HCT116 (cell line): ENCODE results near the gene RMND1. TPM values are rescaled to one million over a fixed set of nuclear protein-coding genes. Genes with fewer than 3 reads are reported as not detected.

Experiments used
- ATAC-seq: fragments of 200-7000 bp; cut with Tn5 transposase; 2 replicates; pipeline ENCODE4 v1.9.1; 2020; ENCODE audit warnings: mild to moderate bottlenecking, moderate library complexity
- BruUV-seq: library from RNA; stranded (reverse); fragments of 400-500 nt; replicated peaks from 2 replicates; lab custom pipeline; 2021; lab: Mats Ljungman, UMichigan
- CTCF ChIA-PET: fragments of 300-600 bp; sonication (Branson Sonifier 250); formaldehyde crosslinking; loops from one replicate; lab custom pipeline; 2021; ENCODE audit warnings: antibody characterized with exemption; lab: Charles Lee
- POLR2A ChIA-PET: fragments of 300-600, 350-600 bp; sonication (Branson Sonifier 250); formaldehyde crosslinking; loops from one replicate; lab custom pipeline; 2021; ENCODE audit warnings: antibody characterized with exemption; lab: Charles Lee
- RAD21 ChIA-PET, 2 experiments: fragments of 300-600 bp; sonication (Branson Sonifier 250); formaldehyde crosslinking; loops; one replicate each; lab custom pipeline; 2023; ENCODE audit warnings: low total read pairs in 2 of 2; ENCODE audit not compliant: uncharacterized antibody in 2 of 2, unreplicated experiment in 2 of 2, low non-redundant PET in 1 of 2; lab: Charles Lee
- DNase-seq: peaks from one replicate; pipeline ENCODE4 v3.0.0-alpha.2; 2010; ENCODE audit warnings: low read depth, low spot score
- H2AFZ ChIP-seq: fragments of 200-600 bp; shearing (Covaris generic), sonication (generic); 2 replicates; pipeline ENCODE4 v1.6.1; 2017; ENCODE audit warnings: low read depth, mixed run types, mixed read lengths, antibody characterized with exemption, low read length; ENCODE audit not compliant: poor library complexity, severe bottlenecking
- H3K27ac ChIP-seq: 2 replicates; pipeline ENCODE4 v1.5.1; 2012; ENCODE audit warnings: low read depth, low read length
- H3K27me3 ChIP-seq: fragments of 200-600 bp; sonication (generic); 2 replicates; pipeline ENCODE4 v1.6.1; 2016; ENCODE audit warnings: mixed run types, low read length, mixed read lengths; ENCODE audit not compliant: insufficient read depth
- H3K36me3 ChIP-seq, 2 experiments: fragments of 200-500 bp in 1 of 2; fragments of 200-600 bp in 1 of 2; sonication (Bioruptor generic) in 1 of 2; sonication (generic) in 1 of 2; 2 replicates each; pipeline versions ENCODE4 v1.5.1 to v1.6.1; 2014 to 2016; ENCODE audit warnings: low read length in 2 of 2, inconsistent platforms in 1 of 2, mixed read lengths in 1 of 2, mixed run types in 1 of 2; ENCODE audit not compliant: insufficient read depth in 2 of 2, control insufficient read depth in 1 of 2
- H3K4me1 ChIP-seq, 2 experiments: fragments of 200-600 bp in 1 of 2; sonication (generic) in 1 of 2; 2 replicates each; pipeline versions ENCODE4 v1.5.1 to v1.6.1; 2012 to 2017; ENCODE audit warnings: low read length in 2 of 2, inconsistent platforms in 1 of 2, mild to moderate bottlenecking in 1 of 2, mixed read lengths in 1 of 2, mixed run types in 1 of 2, moderate library complexity in 1 of 2; ENCODE audit not compliant: insufficient read depth in 2 of 2, control insufficient read depth in 1 of 2
- H3K4me2 ChIP-seq: fragments of 200-600 bp; sonication (generic); 2 replicates; pipeline ENCODE4 v1.6.1; 2017; ENCODE audit warnings: mixed run types, low read length, mixed read lengths
- H3K4me3 ChIP-seq, 2 experiments: fragments of 200-600 bp in 1 of 2; sonication (generic) in 1 of 2; replicated peaks in 1 of 2; 2 replicates each; pipeline ENCODE4 v1.5.1; 2011 to 2016; ENCODE audit warnings: low read length in 2 of 2, control low read depth in 1 of 2, low read depth in 1 of 2, mild to moderate bottlenecking in 1 of 2, mixed read lengths in 1 of 2, mixed run types in 1 of 2
- H3K79me2 ChIP-seq: fragments of 200-600 bp; sonication (generic); 2 replicates; pipeline ENCODE4 v1.6.1; 2017; ENCODE audit warnings: mild to moderate bottlenecking, mixed run types, low read length, moderate library complexity, mixed read lengths; ENCODE audit not compliant: insufficient read depth
- H3K9ac ChIP-seq: fragments of 200-600 bp; sonication (generic); 2 replicates; pipeline ENCODE4 v1.6.1; 2016; ENCODE audit warnings: low read length, mixed read lengths
- H3K9me2 ChIP-seq: fragments of 200-600 bp; sonication (generic), shearing (Covaris generic); 2 replicates; pipeline ENCODE4 v1.6.1; 2017; ENCODE audit warnings: mixed run types, mild to moderate bottlenecking, moderate library complexity; ENCODE audit not compliant: insufficient read depth
- H3K9me3 ChIP-seq, 2 experiments: fragments of 200-500 bp in 1 of 2; fragments of 200-600 bp in 1 of 2; sonication (Bioruptor generic) in 1 of 2; sonication (generic) in 1 of 2; 2 replicates each; pipeline ENCODE4 v1.6.1; 2014 to 2017; ENCODE audit warnings: low read length in 2 of 2, mixed read lengths in 2 of 2, inconsistent platforms in 1 of 2, low read depth in 1 of 2, mild to moderate bottlenecking in 1 of 2, mixed run types in 1 of 2, moderate library complexity in 1 of 2; ENCODE audit not compliant: control insufficient read depth in 1 of 2, insufficient read depth in 1 of 2
- H4K20me1 ChIP-seq: fragments of 200-600 bp; sonication (generic), shearing (Covaris generic); 2 replicates; pipeline ENCODE4 v1.6.1; 2017; ENCODE audit warnings: mixed run types, mild to moderate bottlenecking, moderate library complexity; ENCODE audit not compliant: insufficient read depth
- CBX3 ChIP-seq: IDR thresholded peaks from 2 replicates; pipeline ENCODE4 v1.6.1; 2012; ENCODE audit warnings: low read depth
- CTCF ChIP-seq, 3 experiments: fragments of 200-600 bp in 1 of 3; sonication (generic) in 1 of 3; IDR thresholded peaks in 2 of 3; conservative IDR thresholded peaks in 1 of 3; 2 replicates each; pipeline ENCODE4 v1.5.1; 2012 to 2017; ENCODE audit warnings: low read depth in 2 of 3, low read length in 2 of 3, antibody characterized with exemption in 1 of 3, borderline replicate concordance in 1 of 3, control low read depth in 1 of 3, mild to moderate bottlenecking in 1 of 3, mixed read lengths in 1 of 3, mixed run types in 1 of 3, moderate library complexity in 1 of 3; ENCODE audit not compliant: insufficient read depth in 1 of 3
- EGR1 ChIP-seq: IDR thresholded peaks from 2 replicates; pipeline ENCODE4 v1.6.1; 2012; ENCODE audit warnings: low read depth
- ELF1 ChIP-seq: IDR thresholded peaks from 2 replicates; pipeline ENCODE4 v1.6.1; 2012; ENCODE audit warnings: low read depth, borderline replicate concordance
- FOSL1 ChIP-seq: IDR thresholded peaks from 2 replicates; pipeline ENCODE4 v1.6.1; 2012; ENCODE audit warnings: low read depth
- MAX ChIP-seq: IDR thresholded peaks from 2 replicates; pipeline ENCODE4 v1.6.1; 2012
- POLR2AphosphoS5 ChIP-seq: IDR thresholded peaks from 2 replicates; pipeline ENCODE4 v1.6.1; 2011; ENCODE audit warnings: mild to moderate bottlenecking, low read depth, low read length, moderate library complexity
- RAD21 ChIP-seq: IDR thresholded peaks from 2 replicates; pipeline ENCODE4 v1.6.1; 2012; ENCODE audit warnings: low read depth, mild to moderate bottlenecking
- SIN3A ChIP-seq: IDR thresholded peaks from 2 replicates; pipeline ENCODE4 v1.6.1; 2012; ENCODE audit warnings: low read depth
- SP1 ChIP-seq: IDR thresholded peaks from 2 replicates; pipeline ENCODE4 v1.6.1; 2012; ENCODE audit warnings: low read depth
- ZBTB33 ChIP-seq: IDR thresholded peaks from 2 replicates; pipeline ENCODE4 v1.6.1; 2011; ENCODE audit warnings: mild to moderate bottlenecking, low read length, moderate library complexity; ENCODE audit not compliant: insufficient replicate concordance; ENCODE audit errors: extremely low read depth
- ZFX ChIP-seq: fragments of 450-650 bp; IDR thresholded peaks from 2 replicates; pipeline ENCODE4 v1.6.1; 2017
- ZNF274 ChIP-seq: fragments of 200-500 bp; sonication (Bioruptor generic); IDR thresholded peaks from 2 replicates; pipeline ENCODE4 v1.6.1; 2014; ENCODE audit warnings: mild to moderate bottlenecking, low read depth, low read length, inconsistent platforms
- intact Hi-C: fragments of 100-400 bp; cut with micrococcal nuclease; formaldehyde crosslinking; loops from 2 replicates; pipeline ENCODE4 v1.10.0; 2022
- total RNA-seq: library from RNA; stranded (reverse); gene quantifications from one replicate; pipeline ENCODE4 v1.2.1, GENCODE V29; 2021; ENCODE audit not compliant: unreplicated experiment
- TF ChIP-seq, protein P1 (sequence below): IDR thresholded peaks from 2 replicates; pipeline ENCODE4 v1.6.1; 2012; ENCODE audit warnings: low read depth
- TF ChIP-seq, protein P2 (sequence below): IDR thresholded peaks from 2 replicates; pipeline ENCODE4 v1.6.1; 2012

RMND1 gene
- total RNA-seq, 1 experiment from 2014 or later: 28.0 TPM

- H3K9ac ChIP-seq: no peak within 1 kb of the TSS
- intact Hi-C loops: no loop called here
- H3K27ac ChIP-seq: no peak within 1 kb of the TSS
- H3K79me2 ChIP-seq: no peaks in the 10 kb centered on the region
- H4K20me1 ChIP-seq: no peaks in the 10 kb centered on the region
- BruUV-seq: no TSS peak
- H3K4me3 ChIP-seq: no peak within 1 kb of the TSS
- ChIA-PET CTCF (no interaction called here), POLR2A (no interaction called here), RAD21 (no interaction called here)
- H3K9me2 ChIP-seq: no peaks in the 10 kb centered on the region
- no peaks in the 10 kb centered on the region for H3K9me3 ChIP-seq
- no peak for ATAC-seq
- no peak within 1 kb of the TSS for H2AFZ ChIP-seq
- H3K4me2 ChIP-seq: no peak within 1 kb of the TSS
- H3K36me3 ChIP-seq: no peaks in the 10 kb centered on the region
- TF ChIP-seq POLR2AphosphoS5: no peak
- TF ChIP-seq FOSL1: no peak
- TF ChIP-seq SIN3A: no peak
- TF ChIP-seq RAD21: no peak
- no peak for TF ChIP-seq EGR1
- TF ChIP-seq, protein P1, sequence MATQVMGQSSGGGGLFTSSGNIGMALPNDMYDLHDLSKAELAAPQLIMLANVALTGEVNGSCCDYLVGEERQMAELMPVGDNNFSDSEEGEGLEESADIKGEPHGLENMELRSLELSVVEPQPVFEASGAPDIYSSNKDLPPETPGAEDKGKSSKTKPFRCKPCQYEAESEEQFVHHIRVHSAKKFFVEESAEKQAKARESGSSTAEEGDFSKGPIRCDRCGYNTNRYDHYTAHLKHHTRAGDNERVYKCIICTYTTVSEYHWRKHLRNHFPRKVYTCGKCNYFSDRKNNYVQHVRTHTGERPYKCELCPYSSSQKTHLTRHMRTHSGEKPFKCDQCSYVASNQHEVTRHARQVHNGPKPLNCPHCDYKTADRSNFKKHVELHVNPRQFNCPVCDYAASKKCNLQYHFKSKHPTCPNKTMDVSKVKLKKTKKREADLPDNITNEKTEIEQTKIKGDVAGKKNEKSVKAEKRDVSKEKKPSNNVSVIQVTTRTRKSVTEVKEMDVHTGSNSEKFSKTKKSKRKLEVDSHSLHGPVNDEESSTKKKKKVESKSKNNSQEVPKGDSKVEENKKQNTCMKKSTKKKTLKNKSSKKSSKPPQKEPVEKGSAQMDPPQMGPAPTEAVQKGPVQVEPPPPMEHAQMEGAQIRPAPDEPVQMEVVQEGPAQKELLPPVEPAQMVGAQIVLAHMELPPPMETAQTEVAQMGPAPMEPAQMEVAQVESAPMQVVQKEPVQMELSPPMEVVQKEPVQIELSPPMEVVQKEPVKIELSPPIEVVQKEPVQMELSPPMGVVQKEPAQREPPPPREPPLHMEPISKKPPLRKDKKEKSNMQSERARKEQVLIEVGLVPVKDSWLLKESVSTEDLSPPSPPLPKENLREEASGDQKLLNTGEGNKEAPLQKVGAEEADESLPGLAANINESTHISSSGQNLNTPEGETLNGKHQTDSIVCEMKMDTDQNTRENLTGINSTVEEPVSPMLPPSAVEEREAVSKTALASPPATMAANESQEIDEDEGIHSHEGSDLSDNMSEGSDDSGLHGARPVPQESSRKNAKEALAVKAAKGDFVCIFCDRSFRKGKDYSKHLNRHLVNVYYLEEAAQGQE: no peak
- no peak for TF ChIP-seq MAX
- TF ChIP-seq ELF1: no peak
- TF ChIP-seq ZFX: no peak
- no peak for TF ChIP-seq CTCF (IDR thresholded peaks at IDR 0.05 in 2 of 3, conservative IDR thresholded peaks at IDR 0.05 in 1 of 3; ENCODE audit: borderline replicate concordance in 1 of 3, insufficient read depth in 1 of 3, low read depth in 2 of 3, low read length in 2 of 3)
- no peak for TF ChIP-seq ZNF274
- TF ChIP-seq, protein P2, sequence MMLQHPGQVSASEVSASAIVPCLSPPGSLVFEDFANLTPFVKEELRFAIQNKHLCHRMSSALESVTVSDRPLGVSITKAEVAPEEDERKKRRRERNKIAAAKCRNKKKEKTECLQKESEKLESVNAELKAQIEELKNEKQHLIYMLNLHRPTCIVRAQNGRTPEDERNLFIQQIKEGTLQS: no peak
- no peak for TF ChIP-seq CBX3
- no peak for TF ChIP-seq SP1
- no peak for TF ChIP-seq ZBTB33
- no peaks in the 10 kb centered on the region for H3K27me3 ChIP-seq
- H3K4me1 ChIP-seq: no peaks in the 10 kb centered on the region
- no peak for DNase-seq
Measured at GRCh38 chr6:151493804-151494234, 41.9 kb upstream of the RMND1 start, which contains the start of gene CCDC170. Gene CCDC170, plus strand, starts transcription at chr6:151494017. Its CDS starts 112 bp downstream, at chr6:151494129.
